Suprapubic skin (tissue), 4 donors: ENCODE measurements around the gene ZMYND10. TPM values are rescaled to one million over a fixed set of nuclear protein-coding genes. Genes with fewer than 3 reads are reported as not detected.

ENCODE experiments used
- DNase-seq, 2 donors: peaks; one replicate each; pipeline ENCODE4 v3.0.0-alpha.2; 2019; ENCODE audit warnings: low spot score in 2 of 2
- H3K27ac ChIP-seq: fragments of 200-600 bp; sonication (generic); one replicate; pipeline ENCODE4 v1.5.1; 2019
- H3K27me3 ChIP-seq: fragments of 200-600 bp; sonication (generic); one replicate; pipeline ENCODE4 v1.5.1; 2019
- H3K36me3 ChIP-seq: fragments of 200-600 bp; sonication (generic); one replicate; pipeline ENCODE4 v1.5.1; 2019
- H3K4me1 ChIP-seq: fragments of 200-600 bp; sonication (generic); one replicate; pipeline ENCODE4 v1.5.1; 2019
- H3K4me3 ChIP-seq: fragments of 200-600 bp; sonication (generic); one replicate; pipeline ENCODE4 v1.5.1; 2019; ENCODE audit warnings: mild to moderate bottlenecking
- H3K9me3 ChIP-seq: fragments of 200-600 bp; sonication (generic); one replicate; pipeline ENCODE4 v1.5.1; 2019
- CTCF ChIP-seq, 2 donors: fragments of 200-600 bp in 1 of 2; fragments of 450-650 bp in 1 of 2; sonication (generic) in 1 of 2; IDR thresholded peaks; one replicate each; pipeline ENCODE4 v1.5.1; 2016 to 2019; ENCODE audit warnings: antibody characterized with exemption in 2 of 2, mild to moderate bottlenecking in 1 of 2, moderate library complexity in 1 of 2
- EP300 ChIP-seq: sonication (generic); formaldehyde crosslinking; IDR thresholded peaks from one replicate; pipeline ENCODE4 v1.6.1; 2017; ENCODE audit warnings: antibody characterized with exemption
- POLR2A ChIP-seq, 2 donors: fragments of 450-650 bp; IDR thresholded peaks; one replicate each; pipeline ENCODE4 v1.6.1; 2017; ENCODE audit warnings: antibody characterized with exemption in 2 of 2, mild to moderate bottlenecking in 2 of 2, moderate library complexity in 2 of 2
- POLR2AphosphoS5 ChIP-seq, 3 donors: sonication (generic); formaldehyde crosslinking; IDR thresholded peaks; one replicate each; pipeline ENCODE4 v1.6.1; 2017; ENCODE audit warnings: antibody characterized with exemption in 3 of 3
- WGBS: methylation state at CpG from one replicate; pipeline ENCODE4 v1.1.5; 2018; 5-methylcytosine and 5-hydroxymethylcytosine counted together
- total RNA-seq, 4 donors: library from RNA; depleted of rRNA; stranded (reverse); fragments of >200 nt; gene quantifications; one replicate each; pipeline ENCODE4 v1.1.0, GENCODE V29; 2016

The ZMYND10 gene
- total RNA-seq, 4 donors from 2014 or later = 1.6 to 4.7 (median 1.9) TPM; not detected in 1

- WGBS = 7% methylated on average over 2 of the region's 8 CpGs
- no peaks in the 10 kb centered on the region for H3K9me3 ChIP-seq
- H3K27me3 ChIP-seq = no peaks in the 10 kb centered on the region
- H3K36me3 ChIP-seq = peaks cover 19% of the 10 kb centered on the region
- peak overlapping the region; percentile 97 for H3K4me3 ChIP-seq
- H3K27ac ChIP-seq = no peak overlapping the region
- peaks cover 54% of the 10 kb centered on the region for H3K4me1 ChIP-seq
- DNase-seq = no peak
- no peak for TF ChIP-seq EP300
- no peak for TF ChIP-seq POLR2A (IDR thresholded peaks at IDR 0.05)
- no peak for TF ChIP-seq CTCF (IDR thresholded peaks at IDR 0.05)
Observed at GRCh38 chr3:50359760-50360110, 14.2 kb upstream of the ZMYND10 start.

DNA sequence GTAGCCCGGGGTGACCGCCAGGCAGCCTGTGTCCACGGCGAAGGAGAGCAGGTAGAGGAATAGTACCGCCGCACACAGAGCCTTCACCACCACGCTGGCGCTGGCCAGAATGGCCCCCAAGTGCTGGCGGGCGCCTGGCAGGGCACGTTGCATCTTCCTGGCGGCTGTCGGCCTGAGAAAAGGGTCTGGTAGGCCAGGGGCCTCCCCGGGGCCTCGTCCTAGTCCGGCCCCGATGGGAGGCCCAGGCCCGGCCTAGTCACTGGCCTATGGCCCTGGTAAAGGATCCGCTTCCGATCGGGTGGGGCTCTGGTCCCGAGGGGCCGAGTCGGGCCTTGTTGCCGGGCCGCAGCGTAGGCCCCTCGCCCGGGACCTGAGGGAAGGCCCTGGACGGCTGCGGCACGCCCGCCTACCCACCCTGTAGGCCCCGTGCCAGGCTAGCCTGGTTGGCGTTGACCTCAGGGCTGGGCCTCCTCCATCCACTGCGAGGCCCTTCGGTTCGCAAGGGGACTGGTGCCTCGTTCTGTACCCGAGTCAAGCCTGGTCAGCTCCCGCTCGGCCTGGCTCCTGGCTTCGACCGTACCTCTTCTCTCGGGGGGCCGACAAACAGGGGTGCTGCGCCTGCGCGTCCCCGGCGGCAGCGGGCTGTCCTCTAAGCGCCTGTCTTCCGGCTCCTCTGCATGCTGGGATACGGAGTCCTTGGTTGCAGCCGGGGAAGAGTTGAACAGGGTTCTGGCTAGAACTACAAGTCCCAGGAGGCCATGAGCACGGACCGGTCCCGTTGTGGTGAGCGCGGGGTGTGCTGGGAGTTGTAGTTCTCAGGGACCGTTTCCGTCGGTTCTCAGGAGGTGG lies 13.6 kb upstream of the ZMYND10 start, which contains the start of gene TMEM115:
Gene TMEM115 (minus strand): TSS at position 611 of the 849 bp plus-strand sequence. CDS start 458 bp downstream, at position 153.
- TF ChIP-seq POLR2AphosphoS5 (IDR thresholded peaks at IDR 0.05) (peak in 2 of 3 donors; percentile 57 to 61), EP300 (no peak), POLR2A (IDR thresholded peaks at IDR 0.05) (peak in 1 of 2 donors; percentile 62)
- Histone ChIP-seq H3K27me3 (no peaks in the 10 kb centered on the region), H3K36me3 (peaks cover 25% of the 10 kb centered on the region), H3K4me1 (peaks cover 48% of the 10 kb centered on the region), H3K27ac (peak within 1 kb of the TSS; percentile 93), H3K9me3 (no peaks in the 10 kb centered on the region), H3K4me3 (peak within 1 kb of the TSS; percentile 97)
- peak; percentile 97 to 98 for DNase-seq
- WGBS = 0% methylated on average over 15 of the region's 64 CpGs

DNA sequence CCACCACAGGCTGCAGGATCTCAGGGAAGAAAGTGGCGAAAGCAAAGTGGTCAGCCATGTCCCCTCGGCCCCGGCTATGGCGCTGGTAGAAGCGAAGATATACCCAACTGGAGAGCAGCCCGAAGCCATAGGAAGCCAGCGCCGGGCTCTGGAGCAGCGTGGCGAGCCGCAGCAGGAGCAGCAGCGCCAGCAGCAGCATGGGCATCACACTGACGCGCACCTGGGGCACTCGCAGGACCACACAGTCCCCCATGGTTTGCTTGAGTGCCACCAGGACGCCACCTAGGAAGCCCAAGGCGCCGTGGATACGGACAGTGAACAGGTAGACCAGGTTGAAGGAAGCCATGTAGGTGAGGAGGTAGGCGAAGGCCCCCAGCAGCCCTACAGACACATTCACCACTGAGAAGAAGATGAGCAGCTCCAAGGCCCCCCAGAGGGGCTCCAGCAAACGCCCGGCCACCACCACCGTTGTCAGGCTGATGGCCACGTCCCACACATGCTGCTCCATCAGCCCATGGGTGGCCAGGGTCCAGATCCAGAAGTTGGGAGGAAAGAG lies 12.9 kb upstream of the ZMYND10 start:
- H3K36me3 ChIP-seq = peaks cover 32% of the 10 kb centered on the region
- H3K27ac ChIP-seq = peak overlapping the region; percentile 93
- 48% methylated on average over 10 of the region's 24 CpGs for WGBS
- no peaks in the 10 kb centered on the region for H3K9me3 ChIP-seq
- H3K4me3 ChIP-seq = peak overlapping the region; percentile 97
- TF ChIP-seq POLR2A (IDR thresholded peaks at IDR 0.05) = no peak
- no peak for TF ChIP-seq CTCF (IDR thresholded peaks at IDR 0.05)
- no peak for TF ChIP-seq EP300
- no peak for TF ChIP-seq POLR2AphosphoS5 (IDR thresholded peaks at IDR 0.05)
- H3K4me1 ChIP-seq = peaks cover 48% of the 10 kb centered on the region
- DNase-seq = no peak
- H3K27me3 ChIP-seq = no peaks in the 10 kb centered on the region

- Histone ChIP-seq H3K4me3 (peak overlapping the region; percentile 97), H3K27me3 (no peaks in the 10 kb centered on the region), H3K4me1 (peaks cover 56% of the 10 kb centered on the region), H3K27ac (peak overlapping the region; percentile 5), H3K36me3 (peaks cover 38% of the 10 kb centered on the region), H3K9me3 (no peaks in the 10 kb centered on the region)
- 60% methylated on average over 1 of the region's 1 CpG for WGBS
- no peak for DNase-seq
- TF ChIP-seq EP300 = no peak
- no peak for TF ChIP-seq POLR2AphosphoS5 (IDR thresholded peaks at IDR 0.05)
- no peak for TF ChIP-seq POLR2A (IDR thresholded peaks at IDR 0.05)
- TF ChIP-seq CTCF (IDR thresholded peaks at IDR 0.05) = no peak
Observed at GRCh38 chr3:50357481-50357880, 11.9 kb upstream of the ZMYND10 start.

GRCh38 chr3:50356553-50356952 lies 11.0 kb upstream of the ZMYND10 start:
- 46% methylated on average over 5 of the region's 5 CpGs for WGBS
- Histone ChIP-seq H3K27ac (peak overlapping the region; percentile 13), H3K9me3 (no peaks in the 10 kb centered on the region), H3K36me3 (peaks cover 38% of the 10 kb centered on the region), H3K4me1 (peaks cover 61% of the 10 kb centered on the region), H3K4me3 (peak overlapping the region; percentile 97), H3K27me3 (no peaks in the 10 kb centered on the region)
- no peak for DNase-seq
- TF ChIP-seq POLR2AphosphoS5 (IDR thresholded peaks at IDR 0.05) (no peak), EP300 (no peak), CTCF (IDR thresholded peaks at IDR 0.05) (no peak), POLR2A (IDR thresholded peaks at IDR 0.05) (no peak)
